ENCODE data around the gene MACC1. TPM values are rescaled to one million over a fixed set of nuclear protein-coding genes. Genes with fewer than 3 reads are reported as not detected.

The MACC1 gene
- total RNA-seq, 4 donors from 2014 or later, result 15.4 to 18.5 (median 15.8) TPM

DNA sequence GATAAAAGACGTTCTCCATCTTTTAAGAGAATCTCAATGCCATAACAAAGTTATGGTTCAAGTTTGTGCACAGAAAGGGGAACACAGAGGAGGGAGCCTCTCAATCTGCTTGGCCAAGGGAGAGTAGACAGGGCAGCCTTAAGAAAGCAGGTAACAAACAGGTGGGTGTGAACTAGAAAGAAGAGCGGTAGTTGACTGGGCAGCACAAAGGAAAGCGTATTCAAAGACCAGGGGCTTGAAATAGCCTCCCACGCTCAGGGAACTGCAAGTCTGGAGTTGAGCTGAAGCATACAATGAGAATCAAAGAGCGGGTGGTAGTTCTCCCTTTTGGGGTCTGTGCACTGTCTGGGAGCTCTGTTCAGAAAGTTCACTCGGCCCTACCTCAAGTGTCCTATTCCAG is 18.9 kb upstream of the MACC1 start:
- TF ChIP-seq POLR2A (IDR thresholded peaks at IDR 0.05), result no peak
- TF ChIP-seq, protein P1, sequence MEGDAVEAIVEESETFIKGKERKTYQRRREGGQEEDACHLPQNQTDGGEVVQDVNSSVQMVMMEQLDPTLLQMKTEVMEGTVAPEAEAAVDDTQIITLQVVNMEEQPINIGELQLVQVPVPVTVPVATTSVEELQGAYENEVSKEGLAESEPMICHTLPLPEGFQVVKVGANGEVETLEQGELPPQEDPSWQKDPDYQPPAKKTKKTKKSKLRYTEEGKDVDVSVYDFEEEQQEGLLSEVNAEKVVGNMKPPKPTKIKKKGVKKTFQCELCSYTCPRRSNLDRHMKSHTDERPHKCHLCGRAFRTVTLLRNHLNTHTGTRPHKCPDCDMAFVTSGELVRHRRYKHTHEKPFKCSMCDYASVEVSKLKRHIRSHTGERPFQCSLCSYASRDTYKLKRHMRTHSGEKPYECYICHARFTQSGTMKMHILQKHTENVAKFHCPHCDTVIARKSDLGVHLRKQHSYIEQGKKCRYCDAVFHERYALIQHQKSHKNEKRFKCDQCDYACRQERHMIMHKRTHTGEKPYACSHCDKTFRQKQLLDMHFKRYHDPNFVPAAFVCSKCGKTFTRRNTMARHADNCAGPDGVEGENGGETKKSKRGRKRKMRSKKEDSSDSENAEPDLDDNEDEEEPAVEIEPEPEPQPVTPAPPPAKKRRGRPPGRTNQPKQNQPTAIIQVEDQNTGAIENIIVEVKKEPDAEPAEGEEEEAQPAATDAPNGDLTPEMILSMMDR (IDR thresholded peaks at IDR 0.05), result no peak
- WGBS, 2 donors, result 93 to 96% methylated on average over 6 of the region's 6 CpGs
- no peak for DNase-seq (ENCODE audit: low spot score in 2 of 2)
- intact Hi-C loops (cut with DNase I; ENCODE audit: low total_unique reads), result no loop called here
- H3K4me3 ChIP-seq (ENCODE audit: low read depth, poor library complexity, severe bottlenecking), result no peak overlapping the region

DNA sequence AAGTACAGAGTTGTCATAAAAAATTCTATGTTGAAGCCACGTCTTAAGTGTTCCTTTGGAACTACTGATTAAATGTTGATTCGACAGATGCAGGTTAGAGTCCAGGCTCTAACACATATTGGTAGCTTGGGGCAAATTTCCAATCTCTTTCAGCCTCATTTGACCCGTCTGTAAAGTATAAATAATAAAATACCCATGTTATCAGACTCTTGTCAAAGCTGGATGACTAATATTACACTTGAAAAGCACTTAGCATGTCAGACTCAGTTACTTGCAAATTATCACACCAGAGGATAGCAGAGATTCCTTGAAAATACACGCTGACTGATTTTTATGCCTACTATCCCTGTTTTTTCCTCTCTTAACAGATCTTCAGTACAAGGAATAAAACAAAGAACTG is 18.1 kb upstream of the MACC1 start:
- no peak for DNase-seq (ENCODE audit: low spot score in 2 of 2)
- intact Hi-C loops (cut with DNase I; ENCODE audit: low total_unique reads), result no loop called here
- TF ChIP-seq POLR2A (IDR thresholded peaks at IDR 0.05), result no peak
- TF ChIP-seq, protein P1 (IDR thresholded peaks at IDR 0.05), result no peak
- 81 to 82% methylated on average over 4 of the region's 4 CpGs for WGBS, 2 donors
- no peak overlapping the region for H3K4me3 ChIP-seq (ENCODE audit: low read depth, poor library complexity, severe bottlenecking)

DNA sequence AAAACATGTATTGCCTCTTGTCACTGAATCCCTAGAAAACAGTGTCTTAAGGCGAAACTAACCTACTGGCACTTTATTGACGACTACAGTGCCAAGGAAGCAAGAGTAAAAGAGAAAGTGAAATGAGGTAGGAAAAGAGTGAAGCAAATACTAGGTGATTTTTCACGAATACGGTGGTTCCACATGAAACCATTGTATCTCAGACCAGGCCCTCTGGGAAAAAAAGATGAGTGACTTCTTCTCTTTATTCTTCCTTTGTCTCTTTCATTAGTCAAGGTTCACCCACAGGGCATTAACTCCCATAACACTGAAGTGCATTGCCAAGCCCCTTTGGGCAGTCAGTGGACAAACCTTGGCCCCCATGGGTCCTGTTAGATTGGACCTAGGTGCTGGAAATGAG is 16.2 kb upstream of the MACC1 start:
- intact Hi-C loops (cut with DNase I; ENCODE audit: low total_unique reads), result no loop called here
- WGBS, 2 donors, result 93 to 94% methylated on average over 4 of the region's 4 CpGs
- no peak overlapping the region for H3K4me3 ChIP-seq (ENCODE audit: low read depth, poor library complexity, severe bottlenecking)
- TF ChIP-seq, protein P1 (IDR thresholded peaks at IDR 0.05), result no peak
- no peak for TF ChIP-seq POLR2A (IDR thresholded peaks at IDR 0.05)
- DNase-seq (ENCODE audit: low spot score in 2 of 2), result no peak

DNA sequence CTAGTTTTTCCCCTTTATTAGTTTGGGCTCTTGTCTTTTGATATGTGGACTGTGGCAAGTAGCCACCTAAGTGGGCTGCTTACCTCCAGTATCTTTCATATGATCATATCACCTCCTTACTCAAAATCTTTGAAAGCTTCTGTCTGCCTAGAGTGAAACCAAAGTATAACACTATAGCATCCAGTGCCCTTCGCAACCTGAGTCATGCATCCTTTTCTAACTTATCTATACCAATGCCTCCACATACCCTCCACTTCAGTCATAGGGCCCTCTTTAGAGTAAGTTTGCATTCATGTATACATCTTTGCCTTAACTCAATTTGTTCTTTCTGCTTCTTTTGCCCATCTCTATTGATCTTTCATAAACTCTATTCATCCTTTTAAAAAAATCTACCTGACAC is 15.7 kb upstream of the MACC1 start:
- 98 to 100% methylated on average over 1 of the region's 1 CpG for WGBS, 2 donors
- H3K4me3 ChIP-seq (ENCODE audit: low read depth, poor library complexity, severe bottlenecking), result no peak overlapping the region
- no peak for DNase-seq (ENCODE audit: low spot score in 2 of 2)
- intact Hi-C loops (cut with DNase I; ENCODE audit: low total_unique reads), result no loop called here
- TF ChIP-seq POLR2A (IDR thresholded peaks at IDR 0.05), result no peak
- TF ChIP-seq, protein P1 (IDR thresholded peaks at IDR 0.05), result no peak

DNA sequence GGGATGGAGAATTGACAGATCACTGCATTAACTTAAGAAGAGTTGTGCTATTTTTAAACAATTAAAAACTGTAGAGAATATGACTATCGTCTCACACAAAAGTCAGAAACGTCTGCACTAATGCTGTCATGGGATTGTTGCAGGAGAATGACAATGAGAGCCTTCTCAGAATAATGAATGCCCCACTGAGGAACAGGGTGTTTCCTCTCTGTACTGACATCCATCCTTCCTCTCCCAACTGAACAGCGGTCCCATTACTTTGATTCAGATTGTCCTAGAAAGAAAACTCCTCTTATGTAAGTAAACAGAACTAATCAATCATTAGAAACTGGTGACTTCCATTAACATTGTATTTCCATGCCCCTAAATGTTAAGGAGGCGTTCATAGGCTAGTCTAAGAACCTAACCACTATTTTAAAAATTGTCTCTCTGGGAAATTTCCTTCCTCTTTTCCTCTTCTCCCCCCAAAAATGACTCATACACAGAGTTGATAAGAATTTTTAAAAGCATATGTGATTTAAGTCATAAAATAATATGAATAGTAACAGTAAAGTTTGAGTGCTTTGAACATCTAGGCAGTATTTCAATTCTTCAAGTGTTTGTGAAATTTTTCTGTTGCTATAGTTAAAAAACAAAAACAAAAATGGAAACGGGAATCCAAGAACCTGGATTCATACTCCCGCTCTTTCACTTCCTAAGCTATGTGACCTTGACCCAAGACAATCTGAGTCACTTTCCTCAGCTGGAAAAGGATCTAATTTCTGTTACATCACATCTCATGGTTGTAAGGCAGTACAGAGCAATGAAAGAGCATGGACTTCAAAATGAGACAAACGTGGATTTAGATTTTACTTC is 12.7 kb upstream of the MACC1 start:
- DNase-seq (ENCODE audit: low spot score in 2 of 2), result no peak
- no peak overlapping the region for H3K4me3 ChIP-seq (ENCODE audit: low read depth, poor library complexity, severe bottlenecking)
- TF ChIP-seq POLR2A (IDR thresholded peaks at IDR 0.05), result no peak
- TF ChIP-seq, protein P1 (IDR thresholded peaks at IDR 0.05), result no peak
- intact Hi-C loops (cut with DNase I; ENCODE audit: low total_unique reads), result no loop called here
- 49 to 52% methylated on average over 7 of the region's 7 CpGs for WGBS, 2 donors
